IPS DF 19.7 (cell line): Measurements from ENCODE around the gene EPHB4.
"Not testable (repeated sequence)": the region's sequence is repeated elsewhere in the genome, so short reads cannot be mapped to it uniquely, and the experiment has no call there.

Experiments used
- DNase-seq: peaks from one replicate; pipeline ENCODE4 v3.0.0-alpha.2; 2013; ENCODE audit warnings: low read depth, low spot score

The EPHB4 gene

GRCh38 chr7:100789055-100789454 lies 38.3 kb downstream of the EPHB4 start:
- DNase-seq: no peak

DNA sequence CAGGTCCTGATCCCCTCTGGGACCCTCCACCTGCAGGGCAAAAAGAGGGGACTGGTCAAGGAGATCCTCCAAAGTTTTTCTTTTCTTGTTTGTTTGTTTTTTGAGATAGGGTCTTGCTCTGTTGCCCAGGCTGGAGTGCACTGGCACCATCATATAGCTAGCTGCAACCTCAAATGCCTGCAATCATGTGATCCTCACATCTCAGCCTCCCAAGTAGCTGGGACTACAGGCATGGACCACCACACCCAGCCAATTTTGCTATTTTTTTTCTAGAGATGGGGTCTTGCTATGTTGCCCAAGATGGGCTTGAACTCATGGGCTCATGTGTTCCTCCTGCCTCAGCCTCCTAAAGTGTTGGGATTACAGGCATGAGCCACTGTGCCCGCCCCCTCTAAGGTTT lies 41.0 kb downstream of the EPHB4 start:
- no peak for DNase-seq

DNA sequence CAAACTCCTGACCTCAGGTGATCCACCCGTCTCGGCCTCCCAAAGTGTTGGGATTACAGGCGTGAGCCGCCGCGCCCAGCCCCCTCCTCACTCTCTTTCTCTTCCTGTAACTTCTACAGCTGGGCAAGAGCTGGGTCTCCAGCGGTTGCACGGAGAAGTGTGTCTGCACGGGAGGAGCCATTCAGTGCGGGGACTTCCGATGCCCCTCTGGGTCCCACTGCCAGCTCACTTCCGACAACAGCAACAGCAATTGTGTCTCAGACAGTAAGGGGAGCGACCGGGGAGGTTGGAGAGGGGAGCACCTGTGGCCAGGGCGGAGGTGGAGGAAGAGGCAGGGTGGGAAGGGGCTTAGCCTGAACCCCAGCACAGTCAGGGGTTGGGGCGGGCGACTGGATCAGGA lies 41.4 kb downstream of the EPHB4 start:
- no peak for DNase-seq

DNA sequence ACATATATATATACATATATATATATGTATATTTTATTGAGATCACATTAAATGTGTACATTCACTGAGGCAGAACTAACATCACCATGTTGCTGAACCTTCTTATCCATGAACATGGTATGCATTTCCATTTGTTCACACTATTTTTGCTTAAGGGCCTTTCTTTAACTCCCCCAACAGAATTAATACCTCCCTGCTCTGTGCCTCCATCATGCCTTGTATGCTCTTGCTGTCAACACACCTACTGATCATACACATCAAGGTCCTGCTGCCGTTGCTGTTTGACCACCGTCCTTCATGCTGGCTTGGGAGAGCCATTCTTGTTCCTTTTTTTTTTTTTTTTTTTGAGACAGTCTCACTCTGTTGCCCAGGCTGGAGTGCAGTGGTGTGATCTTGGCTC lies 43.5 kb downstream of the EPHB4 start:
- no peak for DNase-seq

GRCh38 chr7:100781255-100781654 lies 46.1 kb downstream of the EPHB4 start:
- DNase-seq: no peak

- no peak for DNase-seq
Measured at GRCh38 chr7:100779359-100779758, 48.0 kb downstream of the EPHB4 start.

GRCh38 chr7:100778061-100778621 lies 49.2 kb downstream of the EPHB4 start:
- DNase-seq: no peak

DNA sequence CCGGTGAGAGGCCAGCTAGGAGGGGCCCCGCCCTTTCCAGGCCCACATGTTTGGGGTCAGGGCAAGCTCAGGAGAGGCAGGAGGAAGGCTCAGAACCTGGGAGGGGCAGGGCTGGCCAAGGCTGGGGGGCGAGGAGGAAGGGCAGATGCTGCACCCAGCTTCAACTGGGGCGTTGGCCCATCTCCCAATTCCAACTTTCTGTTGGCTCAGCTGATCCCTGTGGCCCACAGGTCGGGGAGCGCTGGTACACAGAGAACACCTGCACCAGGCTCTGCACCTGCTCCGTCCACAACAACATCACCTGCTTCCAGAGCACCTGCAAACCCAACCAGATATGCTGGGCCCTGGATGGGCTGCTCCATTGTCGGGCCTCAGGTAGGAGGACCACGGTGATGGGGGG lies 53.8 kb downstream of the EPHB4 start:
- DNase-seq: no peak

DNA sequence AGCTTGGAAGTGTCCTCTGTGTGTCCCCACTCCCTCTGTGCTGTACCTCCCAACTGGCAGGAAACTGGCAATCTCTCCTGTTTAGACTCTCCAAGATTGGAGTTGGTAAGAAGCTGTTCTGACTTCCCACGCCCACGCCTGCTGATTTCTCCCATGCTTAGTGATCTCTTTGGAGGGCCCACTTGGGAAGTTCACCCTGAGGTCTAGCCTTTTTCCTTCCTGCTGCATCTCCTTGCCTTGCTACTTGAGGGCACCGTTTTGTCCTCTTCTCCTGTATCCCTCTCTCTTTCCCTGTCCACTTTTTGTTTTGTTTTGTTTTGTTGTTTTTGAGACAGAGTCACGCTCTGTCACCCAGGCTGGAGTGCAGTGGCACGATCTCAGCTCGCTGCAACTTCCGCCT lies 58.5 kb downstream of the EPHB4 start:
- DNase-seq: no peak

DNA sequence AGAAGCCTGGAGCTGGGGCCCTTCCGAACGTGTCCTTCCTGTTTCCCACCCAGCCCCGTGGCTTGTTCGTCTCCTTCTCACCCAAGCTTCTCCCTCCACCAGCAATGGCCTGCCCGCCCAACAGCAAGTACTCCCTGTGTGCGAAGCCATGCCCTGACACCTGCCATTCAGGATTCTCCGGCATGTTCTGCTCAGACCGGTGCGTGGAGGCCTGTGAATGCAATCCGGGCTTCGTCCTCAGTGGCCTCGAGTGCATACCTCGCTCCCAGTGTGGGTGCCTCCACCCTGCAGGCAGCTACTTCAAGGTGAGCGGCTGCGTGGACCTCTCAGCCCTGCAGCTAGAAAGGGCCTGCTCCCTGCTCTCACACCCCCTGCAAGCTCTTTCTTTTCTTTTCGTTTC lies 62.1 kb downstream of the EPHB4 start:
- DNase-seq: no peak

- no peak for DNase-seq
Measured at GRCh38 chr7:100764841-100765240, 62.5 kb downstream of the EPHB4 start.

GRCh38 chr7:100763556-100764140 lies 63.7 kb downstream of the EPHB4 start:
- no peak for DNase-seq

DNA sequence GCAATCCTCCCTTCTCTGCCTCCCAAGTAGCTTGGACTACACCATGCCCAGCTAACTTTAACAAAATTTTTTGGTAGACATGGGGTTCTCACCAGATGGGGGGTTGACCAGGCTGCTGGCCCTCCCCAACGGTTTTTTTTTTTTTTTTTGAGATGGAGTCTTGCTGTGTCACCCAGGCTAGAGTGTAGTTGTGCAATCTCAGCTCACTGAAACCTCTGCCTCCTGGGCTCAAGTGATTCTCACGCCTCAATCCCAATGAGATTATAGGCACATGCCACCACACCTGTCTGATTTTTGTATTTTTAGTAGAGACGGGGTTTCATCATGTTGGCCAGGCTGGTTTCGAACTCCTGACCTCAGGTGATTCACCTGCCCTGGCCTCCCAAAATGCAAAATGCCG lies 64.5 kb downstream of the EPHB4 start:
- not testable (repeated sequence) for DNase-seq

DNA sequence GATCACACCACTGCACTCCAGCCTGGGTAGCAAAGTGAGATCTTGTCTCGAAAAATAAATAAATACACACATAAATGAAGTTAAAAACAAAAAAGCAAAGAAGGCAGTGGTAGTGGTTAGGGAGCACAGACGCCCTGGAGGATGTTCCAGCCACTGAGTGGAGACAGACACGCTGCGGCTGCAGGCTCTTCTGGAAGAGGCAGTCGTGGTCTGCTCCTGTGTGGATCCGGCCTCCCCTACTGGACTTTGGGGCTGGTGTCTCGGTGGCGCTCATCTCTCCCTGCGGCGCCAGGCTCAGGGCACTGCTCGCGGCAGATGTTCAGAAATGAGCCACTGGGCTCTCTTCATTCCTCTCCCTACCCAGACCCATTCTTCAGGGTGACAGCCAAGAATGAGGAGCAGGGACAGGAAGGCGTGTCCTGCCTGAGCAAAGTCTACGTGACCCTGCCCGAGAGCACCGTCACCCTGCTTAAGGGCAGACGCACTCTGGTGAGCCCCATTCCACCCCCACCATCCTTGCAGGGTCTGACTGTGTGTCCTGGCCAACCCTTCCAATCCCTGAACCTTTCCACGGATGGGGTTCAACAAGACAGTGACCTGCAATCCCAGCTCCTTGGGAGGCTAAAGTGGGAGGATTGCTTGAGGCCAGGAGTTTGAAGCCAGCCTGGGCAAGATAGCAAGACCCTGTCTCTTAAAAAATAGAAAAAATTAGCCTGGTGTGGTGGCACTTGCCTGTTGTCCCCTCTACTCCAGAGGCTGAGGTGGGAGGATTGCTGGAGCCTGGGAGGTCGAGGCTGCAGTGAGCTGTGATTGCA lies 67.8 kb downstream of the EPHB4 start:
- no peak for DNase-seq

GRCh38 chr7:100753750-100754149 lies 73.6 kb downstream of the EPHB4 start:
- no peak for DNase-seq

GRCh38 chr7:100752994-100753393 lies 74.3 kb downstream of the EPHB4 start:
- no peak for DNase-seq
